HepG2 (cell line): ENCODE data around the gene ARAP1. TPM values are rescaled to one million over a fixed set of nuclear protein-coding genes. Genes with fewer than 3 reads are reported as not detected.

Source experiments
- ARNT ChIP-seq: fragments of 450-650 bp; IDR thresholded peaks from 2 replicates; pipeline ENCODE4 v1.6.1; 2017
- ATF6 ChIP-seq: sonication (generic); formaldehyde crosslinking; conservative IDR thresholded peaks from 2 replicates; pipeline ENCODE4 v1.4.0; 2020; ENCODE audit warnings: missing genetic modification reagents
- CBX1 ChIP-seq: IDR thresholded peaks from one replicate; pipeline ENCODE4 v1.6.1; 2016; ENCODE audit warnings: antibody characterized with exemption, low read depth
- CHCHD3 ChIP-seq: sonication (generic); formaldehyde crosslinking; IDR thresholded peaks from 2 replicates; pipeline ENCODE4 v1.8.0; 2022; ENCODE audit warnings: mild to moderate bottlenecking, missing genetic modification reagents, moderate library complexity
- FOXJ3 ChIP-seq: sonication (generic); formaldehyde crosslinking; IDR thresholded peaks from 2 replicates; pipeline ENCODE4 v1.4.0; 2020; ENCODE audit warnings: missing genetic modification reagents, mild to moderate bottlenecking, borderline replicate concordance
- HOXA5 ChIP-seq: sonication (generic); formaldehyde crosslinking; IDR thresholded peaks from 2 replicates; pipeline ENCODE4 v1.4.0; 2020; ENCODE audit warnings: missing genetic modification reagents
- KMT2B ChIP-seq: IDR thresholded peaks from 2 replicates; pipeline ENCODE4 v1.6.1; 2016; ENCODE audit warnings: missing genetic modification reagents, missing compliant biosample characterization
- MAFF ChIP-seq: IDR thresholded peaks from 2 replicates; pipeline ENCODE4 v1.6.1; 2011; ENCODE audit warnings: low read depth, low read length, improper control_type of control experiment
- NPAS2 ChIP-seq: sonication (generic); formaldehyde crosslinking; IDR thresholded peaks from 2 replicates; pipeline ENCODE4 v1.8.0; 2022; ENCODE audit warnings: mild to moderate bottlenecking, missing genetic modification reagents, borderline replicate concordance
- RELA ChIP-seq: sonication (generic); formaldehyde crosslinking; IDR thresholded peaks from 2 replicates; pipeline ENCODE4 v1.4.0; 2020; ENCODE audit warnings: missing genetic modification reagents
- SOX6 ChIP-seq, 2 experiments: fragments of 450-650 bp in 1 of 2; sonication (generic) in 1 of 2; formaldehyde crosslinking in 1 of 2; IDR thresholded peaks; 2 replicates each; pipeline versions ENCODE4 v1.4.0 to v1.6.1; 2017 to 2020; ENCODE audit warnings: antibody characterized with exemption in 1 of 2, mild to moderate bottlenecking in 1 of 2, missing genetic modification reagents in 1 of 2
- STAG1 ChIP-seq: sonication (generic); formaldehyde crosslinking; IDR thresholded peaks from 2 replicates; pipeline ENCODE4 v1.4.0; 2020; ENCODE audit warnings: missing genetic modification reagents
- XRCC5 ChIP-seq: fragments of 200-400 bp; formaldehyde crosslinking; optimal IDR thresholded peaks from 2 replicates; pipeline ENCODE3; 2017; ENCODE audit warnings: mild to moderate bottlenecking, low read length
- ZNF207 ChIP-seq: fragments of 450-650 bp; IDR thresholded peaks from 2 replicates; pipeline ENCODE4 v1.6.1; 2016; ENCODE audit warnings: antibody characterized with exemption, borderline replicate concordance
- ZNF562 ChIP-seq: sonication (generic); formaldehyde crosslinking; IDR thresholded peaks from 2 replicates; pipeline ENCODE4 v1.8.0; 2022; ENCODE audit warnings: missing genetic modification reagents, borderline replicate concordance
- ZNF878 ChIP-seq: sonication (generic); formaldehyde crosslinking; IDR thresholded peaks from 2 replicates; pipeline ENCODE4 v1.8.1; 2023; ENCODE audit warnings: mild to moderate bottlenecking, missing genetic modification reagents, moderate library complexity
- polyA plus RNA-seq, 8 experiments: library from polyadenylated mRNA; depleted of rRNA in 3 of 8; stranded (reverse) in 7 of 8; unstranded in 1 of 8; fragments of >200 nt; fragmentation: Illumina TruSeq in 4 of 8; extraction: Trizol in 4 of 8; gene quantifications; 2 replicates each; pipeline versions ENCODE4 v1.2.1 to v1.2.3, GENCODE V29; 2011 to 2016; ENCODE audit warnings: low read depth in 4 of 8, missing spikeins in 1 of 8, mixed read lengths in 1 of 8; ENCODE audit not compliant: insufficient read depth in 1 of 8
- total RNA-seq, 5 experiments: library from RNA; depleted of rRNA; stranded (reverse); fragments of >200 nt; fragmentation: Illumina TruSeq; extraction: Trizol; gene quantifications; 2 replicates each; pipeline ENCODE4 v1.2.3, GENCODE V29; 2016; ENCODE audit warnings: low read depth in 1 of 5
- TF ChIP-seq, protein P1 (sequence below): sonication (generic); formaldehyde crosslinking; IDR thresholded peaks from 2 replicates; pipeline ENCODE4 v1.5.0; 2020; ENCODE audit warnings: mild to moderate bottlenecking, missing genetic modification reagents, borderline replicate concordance
- TF ChIP-seq, protein P2 (sequence below): sonication (generic); formaldehyde crosslinking; IDR thresholded peaks from 2 replicates; pipeline ENCODE4 v1.5.0; 2020; ENCODE audit warnings: missing genetic modification reagents
- TF ChIP-seq, protein P3 (sequence below): sonication (generic); formaldehyde crosslinking; IDR thresholded peaks from 2 replicates; pipeline ENCODE4 v1.5.1; 2020; ENCODE audit warnings: missing genetic modification reagents, mild to moderate bottlenecking, borderline replicate concordance

Gene ARAP1
- total and polyA plus RNA-seq, 2 of the 13 experiments (the other 11 are each of a cell fraction or from before 2014, with no cell fraction given), result 43.2 to 55.5 TPM

DNA sequence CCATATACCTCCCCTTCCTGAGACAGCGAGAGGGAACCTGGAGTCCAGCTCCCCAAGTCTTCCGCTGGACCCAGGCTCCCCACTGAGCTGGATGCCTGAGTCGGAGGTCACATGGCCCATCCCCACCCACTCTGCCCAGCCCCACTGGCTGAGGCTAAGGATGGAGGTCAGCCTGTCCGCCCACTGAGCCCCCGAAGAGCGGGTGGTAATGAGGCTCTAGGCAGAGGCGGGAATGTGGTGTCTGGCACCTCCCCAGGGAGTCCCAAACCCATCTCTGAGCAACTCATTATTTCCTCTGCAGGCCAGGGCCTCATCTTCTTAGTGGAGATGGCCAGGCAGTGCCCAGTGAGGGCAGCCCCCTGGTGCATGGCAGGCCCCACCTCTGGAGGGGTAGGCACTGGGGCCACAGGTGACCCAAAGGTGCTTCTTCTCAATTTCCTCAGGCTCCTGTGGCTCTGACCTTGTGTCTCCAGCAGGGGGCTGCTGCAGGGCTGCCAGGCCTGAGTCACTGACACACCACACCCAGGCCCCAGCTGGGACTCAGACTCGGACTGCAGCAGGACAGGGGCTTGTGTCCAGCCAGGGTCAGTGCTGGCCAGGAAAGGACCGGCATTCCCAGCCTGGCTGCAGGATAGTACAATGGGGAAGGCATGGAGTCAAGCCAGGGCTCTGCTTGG is 67.8 kb downstream of the ARAP1 start (continued):
- TF ChIP-seq CHCHD3 (CRISPR knock-in tag), result no peak
- TF ChIP-seq ZNF562 (CRISPR knock-in tag), result no peak
- peak; percentile 88 for TF ChIP-seq XRCC5
- no peak for TF ChIP-seq ZNF207
- TF ChIP-seq, protein P1, sequence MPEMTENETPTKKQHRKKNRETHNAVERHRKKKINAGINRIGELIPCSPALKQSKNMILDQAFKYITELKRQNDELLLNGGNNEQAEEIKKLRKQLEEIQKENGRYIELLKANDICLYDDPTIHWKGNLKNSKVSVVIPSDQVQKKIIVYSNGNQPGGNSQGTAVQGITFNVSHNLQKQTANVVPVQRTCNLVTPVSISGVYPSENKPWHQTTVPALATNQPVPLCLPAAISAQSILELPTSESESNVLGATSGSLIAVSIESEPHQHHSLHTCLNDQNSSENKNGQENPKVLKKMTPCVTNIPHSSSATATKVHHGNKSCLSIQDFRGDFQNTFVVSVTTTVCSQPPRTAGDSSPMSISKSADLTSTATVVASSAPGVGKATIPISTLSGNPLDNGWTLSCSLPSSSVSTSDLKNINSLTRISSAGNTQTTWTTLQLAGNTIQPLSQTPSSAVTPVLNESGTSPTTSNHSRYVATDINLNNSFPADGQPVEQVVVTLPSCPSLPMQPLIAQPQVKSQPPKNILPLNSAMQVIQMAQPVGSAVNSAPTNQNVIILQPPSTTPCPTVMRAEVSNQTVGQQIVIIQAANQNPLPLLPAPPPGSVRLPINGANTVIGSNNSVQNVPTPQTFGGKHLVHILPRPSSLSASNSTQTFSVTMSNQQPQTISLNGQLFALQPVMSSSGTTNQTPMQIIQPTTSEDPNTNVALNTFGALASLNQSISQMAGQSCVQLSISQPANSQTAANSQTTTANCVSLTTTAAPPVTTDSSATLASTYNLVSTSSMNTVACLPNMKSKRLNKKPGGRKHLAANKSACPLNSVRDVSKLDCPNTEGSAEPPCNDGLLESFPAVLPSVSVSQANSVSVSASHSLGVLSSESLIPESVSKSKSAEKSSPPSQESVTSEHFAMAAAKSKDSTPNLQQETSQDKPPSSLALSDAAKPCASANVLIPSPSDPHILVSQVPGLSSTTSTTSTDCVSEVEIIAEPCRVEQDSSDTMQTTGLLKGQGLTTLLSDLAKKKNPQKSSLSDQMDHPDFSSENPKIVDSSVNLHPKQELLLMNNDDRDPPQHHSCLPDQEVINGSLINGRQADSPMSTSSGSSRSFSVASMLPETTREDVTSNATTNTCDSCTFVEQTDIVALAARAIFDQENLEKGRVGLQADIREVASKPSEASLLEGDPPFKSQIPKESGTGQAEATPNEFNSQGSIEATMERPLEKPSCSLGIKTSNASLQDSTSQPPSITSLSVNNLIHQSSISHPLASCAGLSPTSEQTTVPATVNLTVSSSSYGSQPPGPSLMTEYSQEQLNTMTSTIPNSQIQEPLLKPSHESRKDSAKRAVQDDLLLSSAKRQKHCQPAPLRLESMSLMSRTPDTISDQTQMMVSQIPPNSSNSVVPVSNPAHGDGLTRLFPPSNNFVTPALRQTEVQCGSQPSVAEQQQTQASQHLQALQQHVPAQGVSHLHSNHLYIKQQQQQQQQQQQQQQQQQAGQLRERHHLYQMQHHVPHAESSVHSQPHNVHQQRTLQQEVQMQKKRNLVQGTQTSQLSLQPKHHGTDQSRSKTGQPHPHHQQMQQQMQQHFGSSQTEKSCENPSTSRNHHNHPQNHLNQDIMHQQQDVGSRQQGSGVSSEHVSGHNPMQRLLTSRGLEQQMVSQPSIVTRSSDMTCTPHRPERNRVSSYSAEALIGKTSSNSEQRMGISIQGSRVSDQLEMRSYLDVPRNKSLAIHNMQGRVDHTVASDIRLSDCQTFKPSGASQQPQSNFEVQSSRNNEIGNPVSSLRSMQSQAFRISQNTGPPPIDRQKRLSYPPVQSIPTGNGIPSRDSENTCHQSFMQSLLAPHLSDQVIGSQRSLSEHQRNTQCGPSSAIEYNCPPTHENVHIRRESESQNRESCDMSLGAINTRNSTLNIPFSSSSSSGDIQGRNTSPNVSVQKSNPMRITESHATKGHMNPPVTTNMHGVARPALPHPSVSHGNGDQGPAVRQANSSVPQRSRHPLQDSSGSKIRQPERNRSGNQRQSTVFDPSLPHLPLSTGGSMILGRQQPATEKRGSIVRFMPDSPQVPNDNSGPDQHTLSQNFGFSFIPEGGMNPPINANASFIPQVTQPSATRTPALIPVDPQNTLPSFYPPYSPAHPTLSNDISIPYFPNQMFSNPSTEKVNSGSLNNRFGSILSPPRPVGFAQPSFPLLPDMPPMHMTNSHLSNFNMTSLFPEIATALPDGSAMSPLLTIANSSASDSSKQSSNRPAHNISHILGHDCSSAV (CRISPR knock-in tag), result no peak
- no peak for TF ChIP-seq ARNT
- no peak for TF ChIP-seq MAFF
- TF ChIP-seq KMT2B, result no peak
- TF ChIP-seq, protein P2, sequence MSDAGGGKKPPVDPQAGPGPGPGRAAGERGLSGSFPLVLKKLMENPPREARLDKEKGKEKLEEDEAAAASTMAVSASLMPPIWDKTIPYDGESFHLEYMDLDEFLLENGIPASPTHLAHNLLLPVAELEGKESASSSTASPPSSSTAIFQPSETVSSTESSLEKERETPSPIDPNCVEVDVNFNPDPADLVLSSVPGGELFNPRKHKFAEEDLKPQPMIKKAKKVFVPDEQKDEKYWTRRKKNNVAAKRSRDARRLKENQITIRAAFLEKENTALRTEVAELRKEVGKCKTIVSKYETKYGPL (CRISPR knock-in tag), result no peak
- no peak for TF ChIP-seq CBX1
- TF ChIP-seq NPAS2 (CRISPR knock-in tag), result no peak
- TF ChIP-seq HOXA5 (CRISPR knock-in tag), result no peak
- TF ChIP-seq, protein P3, sequence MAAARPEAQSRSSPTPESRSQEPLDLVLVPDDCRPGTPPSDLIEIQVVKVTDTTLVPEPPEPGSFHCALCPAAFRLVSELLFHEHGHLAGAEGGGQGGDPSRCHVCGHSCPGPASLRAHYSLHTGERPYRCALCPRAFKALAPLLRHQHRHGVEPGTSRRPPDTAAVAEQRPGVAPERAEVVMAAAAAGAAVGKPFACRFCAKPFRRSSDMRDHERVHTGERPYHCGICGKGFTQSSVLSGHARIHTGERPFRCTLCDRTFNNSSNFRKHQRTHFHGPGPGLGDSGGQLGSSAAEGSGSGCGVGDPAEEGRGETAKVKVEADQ (CRISPR knock-in tag), result no peak
- no peak for TF ChIP-seq ZNF878 (CRISPR knock-in tag)
- peak; percentile 54 for TF ChIP-seq STAG1 (CRISPR knock-in tag)
- no peak for TF ChIP-seq FOXJ3 (CRISPR knock-in tag)
- TF ChIP-seq SOX6 (IDR thresholded peaks at IDR 0.05), result no peak
- no peak for TF ChIP-seq SOX6 (CRISPR knock-in tag; IDR thresholded peaks at IDR 0.05)
- TF ChIP-seq RELA (CRISPR knock-in tag), result no peak
- TF ChIP-seq ATF6, result no peak
